Neuronal stem cell (in vitro differentiated cells): ENCODE measurements around the gene MRPS5.
A peak's percentile ranks its signal among the peaks of the same experiment; 100 is the strongest.

Experiments used
- DNase-seq: peaks from one replicate; pipeline ENCODE4 v3.0.0-alpha.2; 2013; ENCODE audit warnings: low spot score
- H2AFZ ChIP-seq: one replicate; pipeline ENCODE4 v1.6.1; 2013; ENCODE audit warnings: mild to moderate bottlenecking, low read length, inconsistent platforms
- H2AK5ac ChIP-seq: 2 replicates; pipeline ENCODE4 v1.6.1; 2013; ENCODE audit warnings: low read depth, mild to moderate bottlenecking, inconsistent platforms, low read length, moderate library complexity, mixed read lengths
- H2BK120ac ChIP-seq: 2 replicates; pipeline ENCODE4 v1.6.1; 2013; ENCODE audit warnings: low read depth, mild to moderate bottlenecking, inconsistent platforms, low read length, moderate library complexity, mixed read lengths
- H2BK12ac ChIP-seq: one replicate; pipeline ENCODE4 v1.6.1; 2013; ENCODE audit warnings: low read length, inconsistent platforms
- H2BK15ac ChIP-seq: 2 replicates; pipeline ENCODE4 v1.6.1; 2013; ENCODE audit warnings: mild to moderate bottlenecking, low read length, inconsistent platforms, mixed read lengths
- H2BK5ac ChIP-seq: one replicate; pipeline ENCODE4 v1.6.1; 2013; ENCODE audit warnings: inconsistent platforms, mild to moderate bottlenecking, low read length, moderate library complexity
- H3K14ac ChIP-seq: one replicate; pipeline ENCODE4 v1.6.1; 2013; ENCODE audit warnings: low read length, inconsistent platforms
- H3K18ac ChIP-seq: 2 replicates; pipeline ENCODE4 v1.6.1; 2013; ENCODE audit warnings: low read length, inconsistent platforms
- H3K23ac ChIP-seq: 2 replicates; pipeline ENCODE4 v1.6.1; 2013; ENCODE audit warnings: low read depth, mild to moderate bottlenecking, mixed read lengths, low read length, inconsistent platforms; ENCODE audit not compliant: poor library complexity
- H3K27ac ChIP-seq: replicated peaks from 3 replicates; pipeline ENCODE4 v1.5.1; 2013; ENCODE audit warnings: low read length, inconsistent platforms
- H3K27me3 ChIP-seq, 3 experiments: 2 replicates each; pipeline ENCODE4 v1.6.1; 2013; ENCODE audit warnings: low read length in 3 of 3, mild to moderate bottlenecking in 2 of 3, inconsistent platforms in 1 of 3, low read depth in 1 of 3, mixed read lengths in 1 of 3, moderate library complexity in 1 of 3; ENCODE audit not compliant: control insufficient read depth in 3 of 3, insufficient read depth in 3 of 3
- H3K36me3 ChIP-seq, 2 donors: replicated peaks in 1 of 2; 2 replicates each; pipeline ENCODE4 v1.6.1; 2013; ENCODE audit warnings: low read length in 2 of 2; ENCODE audit not compliant: control insufficient read depth in 2 of 2, insufficient read depth in 2 of 2
- H3K4ac ChIP-seq: 2 replicates; pipeline ENCODE4 v1.6.1; 2013; ENCODE audit warnings: inconsistent platforms, mild to moderate bottlenecking, low read length, moderate library complexity
- H3K4me1 ChIP-seq, 2 donors: 1 replicate in 1 of 2; 2 replicates in 1 of 2; pipeline ENCODE4 v1.6.1; 2013; ENCODE audit warnings: low read length in 2 of 2, low read depth in 1 of 2; ENCODE audit not compliant: control insufficient read depth in 2 of 2, insufficient read depth in 1 of 2
- H3K4me2 ChIP-seq: one replicate; pipeline ENCODE4 v1.6.1; 2013; ENCODE audit warnings: mild to moderate bottlenecking, low read length, inconsistent platforms; ENCODE audit not compliant: insufficient read depth, poor library complexity, severe bottlenecking
- H3K4me3 ChIP-seq, 2 donors: 2 replicates each; pipeline ENCODE4 v1.5.1; 2013; ENCODE audit warnings: low read length in 2 of 2, mild to moderate bottlenecking in 2 of 2, inconsistent platforms in 1 of 2, moderate library complexity in 1 of 2
- H3K79me1 ChIP-seq: one replicate; pipeline ENCODE4 v1.6.1; 2013; ENCODE audit warnings: low read depth, mild to moderate bottlenecking, inconsistent platforms, low read length, moderate library complexity
- H3K9ac ChIP-seq: one replicate; pipeline ENCODE4 v1.6.1; 2013; ENCODE audit warnings: mild to moderate bottlenecking, low read depth, low read length, inconsistent platforms; ENCODE audit not compliant: poor library complexity
- H3K9me3 ChIP-seq, 2 donors: replicated peaks in 1 of 2; 2 replicates each; pipeline versions ENCODE3 to v1.6.1; 2013; ENCODE audit warnings: low read length in 2 of 2, mild to moderate bottlenecking in 2 of 2, inconsistent platforms in 1 of 2, low read depth in 1 of 2, mixed read lengths in 1 of 2, moderate library complexity in 1 of 2; ENCODE audit not compliant: control insufficient read depth in 2 of 2, insufficient read depth in 1 of 2
- H4K8ac ChIP-seq: one replicate; pipeline ENCODE4 v1.6.1; 2013; ENCODE audit warnings: low read depth, mild to moderate bottlenecking, inconsistent platforms, low read length, moderate library complexity
- H4K91ac ChIP-seq: one replicate; pipeline ENCODE4 v1.6.1; 2013; ENCODE audit warnings: low read length, low read depth, mild to moderate bottlenecking, inconsistent platforms; ENCODE audit not compliant: poor library complexity
- WGBS, 2 donors: extraction: QIAGEN DNeasy Blood & Tissue Kit; methylation state at CpG; one replicate each; pipeline ENCODE4 v1.1.7; 2013; ENCODE audit warnings: missing lambda C conversion rate in 2 of 2, mixed read lengths in 1 of 2; ENCODE audit not compliant: insufficient read length in 2 of 2, insufficient replicate concordance in 1 of 2; ENCODE audit errors: extremely low coverage in 2 of 2; 5-methylcytosine and 5-hydroxymethylcytosine counted together

MRPS5 gene

GRCh38 chr2:95076705-95077529 is 44.7 kb downstream of the MRPS5 start:
- Histone ChIP-seq H2BK15ac (peak overlapping the region; percentile 96), H2AFZ (peak overlapping the region; percentile 96), H3K4me1 (peaks cover 1 to 2% of the 10 kb centered on the region in 2 donors), H2BK5ac (peak overlapping the region; percentile 57), H2AK5ac (peak overlapping the region; percentile 18), H3K18ac (peak overlapping the region; percentile 99), H3K4me3 (peak overlapping the region; percentile 39 to 88), H3K27ac (no peak overlapping the region), H4K91ac (peak overlapping the region; percentile 72), H3K14ac (peak overlapping the region; percentile 89), H2BK12ac (peak overlapping the region; percentile 58), H3K79me1 (peaks cover 2% of the 10 kb centered on the region), H3K9ac (peak overlapping the region; percentile 77), H4K8ac (no peak overlapping the region), H3K36me3 (no peaks in the 10 kb centered on the region), H3K4me2 (peak overlapping the region; percentile 86), H3K23ac (peak overlapping the region; percentile 87), H3K9me3 (no peaks in the 10 kb centered on the region), H2BK120ac (peak overlapping the region; percentile 91), H3K27me3 (peaks cover 0 to 8% (median 0%) of the 10 kb centered on the region in 3 experiments), H3K4ac (no peak overlapping the region)
- no CpG with 5 or more reads among the region's 44 CpGs for WGBS, 2 donors
- DNase-seq: peak; percentile 61

- Histone ChIP-seq H2AFZ (no peak overlapping the region), H2BK120ac (no peak overlapping the region), H2AK5ac (peak overlapping the region; percentile 94), H3K4me2 (no peak overlapping the region), H3K14ac (no peak overlapping the region), H4K8ac (no peak overlapping the region), H3K79me1 (peaks cover 2% of the 10 kb centered on the region), H4K91ac (no peak overlapping the region), H2BK5ac (no peak overlapping the region), H3K27me3 (peaks cover 0 to 8% (median 0%) of the 10 kb centered on the region in 3 experiments), H3K27ac (no peak overlapping the region), H3K4me3 (no peak overlapping the region), H3K9ac (no peak overlapping the region), H3K36me3 (no peaks in the 10 kb centered on the region), H3K9me3 (no peaks in the 10 kb centered on the region), H3K4me1 (peaks cover 1 to 2% of the 10 kb centered on the region in 2 donors), H3K23ac (no peak overlapping the region), H3K4ac (no peak overlapping the region), H2BK12ac (peak overlapping the region; percentile 31), H3K18ac (no peak overlapping the region), H2BK15ac (peak overlapping the region; percentile 39)
- DNase-seq: no peak
- no CpG with 5 or more reads among the region's 8 CpGs for WGBS, 2 donors
Observed at GRCh38 chr2:95075440-95076132, 46.0 kb downstream of the MRPS5 start.

GRCh38 chr2:95074663-95075439 is 46.8 kb downstream of the MRPS5 start:
- Histone ChIP-seq H2AK5ac (peak overlapping the region; percentile 94), H3K27me3 (peaks cover 0 to 8% (median 0%) of the 10 kb centered on the region in 3 experiments), H3K79me1 (peaks cover 2% of the 10 kb centered on the region), H3K27ac (no peak overlapping the region), H2BK15ac (peak overlapping the region; percentile 49), H2AFZ (no peak overlapping the region), H4K91ac (no peak overlapping the region), H3K9ac (peak overlapping the region; percentile 40), H3K9me3 (no peaks in the 10 kb centered on the region), H3K18ac (peak overlapping the region; percentile 51), H2BK12ac (no peak overlapping the region), H3K4me1 (peaks cover 1 to 2% of the 10 kb centered on the region in 2 donors), H2BK120ac (no peak overlapping the region), H4K8ac (no peak overlapping the region), H3K36me3 (no peaks in the 10 kb centered on the region), H3K4ac (no peak overlapping the region), H3K14ac (no peak overlapping the region), H3K4me2 (no peak overlapping the region), H2BK5ac (no peak overlapping the region), H3K4me3 (no peak overlapping the region), H3K23ac (no peak overlapping the region)
- DNase-seq: no peak
- WGBS, 2 donors: no CpG with 5 or more reads among the region's 15 CpGs
